Thyroid gland (tissue), 4 donors: ENCODE measurements around the gene CHCHD5. TPM values are rescaled to one million over a fixed set of nuclear protein-coding genes. Genes with fewer than 3 reads are reported as not detected.

Experiments used
- DNase-seq, 2 donors: peaks; one replicate each; pipeline ENCODE4 v3.0.0-alpha.2; 2019
- H3K27ac ChIP-seq, 3 donors: fragments of 200-600 bp; sonication (generic); 1 replicate in 2 of 3; 2 replicates in 1 of 3; pipeline ENCODE4 v1.5.1; 2016 to 2019; ENCODE audit warnings: mild to moderate bottlenecking in 1 of 3, moderate library complexity in 1 of 3
- H3K27me3 ChIP-seq: fragments of 200-600 bp; sonication (generic); one replicate; pipeline ENCODE4 v1.5.1; 2019
- H3K36me3 ChIP-seq, 2 donors: fragments of 200-600 bp; sonication (generic); one replicate each; pipeline ENCODE4 v1.5.1; 2016 to 2019
- H3K4me1 ChIP-seq, 2 donors: fragments of 200-600 bp; sonication (generic); one replicate each; pipeline ENCODE4 v1.5.1; 2017 to 2019
- H3K4me3 ChIP-seq, 3 donors: fragments of 200-600 bp; sonication (generic); replicated peaks in 1 of 3; 1 replicate in 2 of 3; 2 replicates in 1 of 3; pipeline ENCODE4 v1.5.1; 2016; ENCODE audit warnings: mild to moderate bottlenecking in 1 of 3
- H3K9me3 ChIP-seq: fragments of 200-600 bp; sonication (generic); one replicate; pipeline ENCODE4 v1.5.1; 2017
- CTCF ChIP-seq, 6 experiments: fragments of 200-600 bp in 3 of 6; fragments of 450-650 bp in 3 of 6; sonication (generic) in 3 of 6; IDR thresholded peaks; one replicate each; pipeline ENCODE4 v1.5.1; 2016 to 2019; ENCODE audit warnings: antibody characterized with exemption in 6 of 6, mild to moderate bottlenecking in 2 of 6, inconsistent platforms in 1 of 6, moderate library complexity in 1 of 6
- POLR2A ChIP-seq, 2 donors: fragments of 450-650 bp; IDR thresholded peaks; one replicate each; pipeline ENCODE4 v1.6.1; 2017; ENCODE audit warnings: antibody characterized with exemption in 2 of 2, mild to moderate bottlenecking in 2 of 2, moderate library complexity in 1 of 2
- WGBS, 2 donors: methylation state at CpG; one replicate each; pipeline ENCODE4 v1.1.5; 2017; 5-methylcytosine and 5-hydroxymethylcytosine counted together
- intact Hi-C: fragments of 100-400 bp; cut with DNase I; formaldehyde crosslinking; loops from one replicate; pipeline ENCODE4 v1.15.1; 2023
- small RNA-seq: library from RNA; depleted of rRNA; stranded (forward); fragments of <200 nt; gene quantifications from one replicate; pipeline ENCODE3, GENCODE V24; 2016
- total RNA-seq, 4 donors: library from RNA; depleted of rRNA; stranded (reverse); fragments of >200 nt; gene quantifications; one replicate each; pipeline ENCODE4 v1.2.3, GENCODE V29; 2016

CHCHD5 gene
- total RNA-seq, 4 donors from 2014 or later, result 14.6 to 70.6 (median 29.1) TPM

- intact Hi-C loops, result no loop called here
Measured at GRCh38 chr2:112634874-112635157, 50.4 kb downstream of the CHCHD5 start.

GRCh38 chr2:112636605-112637288 is 52.3 kb downstream of the CHCHD5 start:
- Histone ChIP-seq H3K9me3 (no peaks in the 10 kb centered on the region), H3K4me3 (no peak overlapping the region), H3K36me3 (no peaks in the 10 kb centered on the region), H3K27me3 (no peaks in the 10 kb centered on the region), H3K4me1 (peaks cover 13 to 19% of the 10 kb centered on the region in 2 donors), H3K27ac (no peak overlapping the region)
- 91 to 94% methylated on average over 7 of the region's 7 CpGs for WGBS, 2 donors
- intact Hi-C loops, result no loop called here
- TF ChIP-seq POLR2A (IDR thresholded peaks at IDR 0.05), result no peak
- TF ChIP-seq CTCF (IDR thresholded peaks at IDR 0.05), result no peak
- DNase-seq, result no peak

More at GRCh38 chr2:112634874-112635157, 50.4 kb downstream of the CHCHD5 start:
- peak overlapping the region in 1 of 3 donors; percentile 79 for H3K27ac ChIP-seq
- H3K36me3 ChIP-seq, result no peaks in the 10 kb centered on the region
- DNase-seq, result no peak
- 95 to 97% methylated on average over 4 to 6 of the region's 6 CpGs for WGBS, 2 donors
- no peak overlapping the region for H3K4me3 ChIP-seq
- TF ChIP-seq POLR2A (IDR thresholded peaks at IDR 0.05), result no peak
- no peak for TF ChIP-seq CTCF (IDR thresholded peaks at IDR 0.05)
- H3K9me3 ChIP-seq, result no peaks in the 10 kb centered on the region
- H3K4me1 ChIP-seq, result peaks cover 13 to 21% of the 10 kb centered on the region in 2 donors
- H3K27me3 ChIP-seq, result no peaks in the 10 kb centered on the region

GRCh38 chr2:112637289-112637660 is 52.9 kb downstream of the CHCHD5 start:
- TF ChIP-seq POLR2A (IDR thresholded peaks at IDR 0.05) (no peak), CTCF (IDR thresholded peaks at IDR 0.05) (no peak)
- peaks cover 13 to 14% of the 10 kb centered on the region in 2 donors for H3K4me1 ChIP-seq
- intact Hi-C loops, result no loop called here
- 93 to 96% methylated on average over 4 of the region's 4 CpGs for WGBS, 2 donors
- no peaks in the 10 kb centered on the region for H3K27me3 ChIP-seq
- no peak overlapping the region for H3K27ac ChIP-seq
- no peak overlapping the region for H3K4me3 ChIP-seq
- H3K9me3 ChIP-seq, result no peaks in the 10 kb centered on the region
- DNase-seq, result no peak
- no peaks in the 10 kb centered on the region for H3K36me3 ChIP-seq

Small RNAs within 50 kb of the gene (small RNA-seq; reads per million reads assigned to genes)
- not detected for gene RF00019

Other genes starting within 250 kb of the CHCHD5 start
- gene RGPD8, start 151.0 kb upstream of the CHCHD5 start, total RNA-seq, result 10 to 100 TPM; 32.2 to 55.5 (median 45.2) TPM
- 10 to 100 TPM; 12.0 to 22.2 (median 19.0) TPM for gene TTL, start 102.5 kb upstream of the CHCHD5 start, total RNA-seq
- gene POLR1B, start 42.1 kb upstream of the CHCHD5 start, total RNA-seq, result 10 to 100 TPM; 18.5 to 27.4 (median 23.2) TPM
- gene SLC20A1, start 61.3 kb downstream of the CHCHD5 start, total RNA-seq, result 10 to 100 TPM; 15.6 to 40.3 (median 23.9) TPM
- gene NT5DC4, start 136.4 kb downstream of the CHCHD5 start, total RNA-seq, result not detected
- gene CKAP2L, start 180.0 kb downstream of the CHCHD5 start, total RNA-seq, result under 1 TPM in 3 of 4 donors, not detected in 1; 0.13 to 0.29 (median 0.22) TPM
- gene IL1A, start 199.9 kb downstream of the CHCHD5 start, total RNA-seq, result under 1 TPM in 1 of 4 donors, not detected in 3; 0.40 TPM